Measurements from ENCODE around the gene ATP13A5.

ATP13A5 gene

DNA sequence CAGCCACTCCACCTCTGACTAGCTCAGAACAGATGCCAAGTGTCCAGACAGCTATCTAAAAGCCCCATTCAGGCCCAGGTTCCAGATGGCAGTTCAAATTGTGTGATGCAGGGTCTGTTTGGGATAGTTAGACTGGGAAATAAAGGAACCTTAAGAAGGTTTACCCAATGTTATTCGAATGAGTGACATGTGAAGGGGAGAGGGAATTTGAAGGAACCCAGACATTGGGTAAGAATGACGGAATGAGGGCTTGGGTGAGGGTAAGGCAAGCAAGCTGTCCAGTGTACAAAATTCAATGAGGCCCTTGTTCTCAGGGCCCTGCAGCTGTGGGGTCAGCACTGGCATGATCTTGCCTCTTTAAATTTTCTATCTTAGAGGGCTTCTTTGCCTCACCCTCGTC, 34.1 kb downstream of the ATP13A5 start:
- no peak for DNase-seq

DNA sequence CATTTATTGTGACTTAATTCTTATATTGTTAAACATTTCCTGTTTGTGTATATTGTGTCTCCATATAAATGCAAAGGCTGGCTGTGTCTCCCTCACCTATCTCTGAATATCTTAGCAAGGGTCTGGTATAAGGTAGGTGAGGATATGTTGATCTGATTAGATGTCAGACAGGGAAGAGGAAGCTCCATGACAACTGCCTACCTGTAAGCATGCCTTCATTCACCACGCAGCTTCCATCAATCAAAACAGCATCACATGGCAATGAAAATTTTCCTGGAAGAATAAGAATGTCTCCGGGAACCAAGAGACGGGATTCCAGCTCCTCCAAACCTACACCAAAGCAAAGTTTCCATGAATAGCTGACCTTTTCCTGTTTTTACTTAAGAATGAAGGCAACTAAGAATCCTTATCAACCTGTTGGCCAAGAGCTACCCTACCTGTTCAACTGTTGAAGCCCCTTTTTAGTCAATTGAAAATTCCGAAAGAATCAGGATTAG, 34.8 kb downstream of the ATP13A5 start:
- DNase-seq: no peak

DNA sequence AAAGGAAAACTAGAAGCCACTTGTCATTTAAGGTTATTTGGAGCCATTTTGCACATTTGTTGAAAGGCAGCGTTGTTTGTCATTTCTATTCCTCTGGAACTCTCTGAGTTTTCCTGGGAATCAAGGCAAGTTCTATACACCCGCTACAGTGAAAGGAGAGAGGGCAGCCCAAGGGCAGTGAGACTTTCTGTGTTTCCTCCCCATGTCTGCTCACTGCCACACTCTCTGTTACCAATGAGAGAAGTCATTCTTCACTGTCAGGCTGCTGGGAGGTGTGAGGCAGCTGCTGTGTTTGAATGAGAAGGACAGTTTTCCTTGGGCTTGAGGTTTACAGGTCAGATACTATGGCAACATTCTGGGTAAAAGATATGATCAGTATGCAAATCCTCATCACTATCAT, 36.0 kb downstream of the ATP13A5 start:
- DNase-seq: no peak

- DNase-seq: no peak
These were observed 43.5 kb downstream of the ATP13A5 start for GRCh38 chr3:193335031-193335430.

DNA sequence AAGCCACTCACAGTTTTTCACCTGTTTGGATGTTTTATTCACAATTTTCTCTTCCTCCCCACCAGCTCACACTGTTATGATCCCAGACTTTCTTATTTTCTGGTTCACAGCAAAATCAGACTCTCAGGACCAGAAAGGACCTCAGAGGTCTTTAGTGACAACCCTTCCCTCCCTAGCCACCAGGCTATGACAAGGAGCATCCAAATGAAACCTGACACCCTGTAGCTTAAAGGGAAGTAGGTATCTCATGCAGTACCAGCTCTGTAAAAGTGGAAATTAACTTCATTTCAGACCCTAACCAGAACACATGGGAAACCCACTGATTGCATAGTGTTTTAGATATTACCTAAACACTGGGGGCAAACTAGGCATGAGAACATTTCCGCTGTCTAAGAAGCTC, 45.3 kb downstream of the ATP13A5 start:
- no peak for DNase-seq

DNA sequence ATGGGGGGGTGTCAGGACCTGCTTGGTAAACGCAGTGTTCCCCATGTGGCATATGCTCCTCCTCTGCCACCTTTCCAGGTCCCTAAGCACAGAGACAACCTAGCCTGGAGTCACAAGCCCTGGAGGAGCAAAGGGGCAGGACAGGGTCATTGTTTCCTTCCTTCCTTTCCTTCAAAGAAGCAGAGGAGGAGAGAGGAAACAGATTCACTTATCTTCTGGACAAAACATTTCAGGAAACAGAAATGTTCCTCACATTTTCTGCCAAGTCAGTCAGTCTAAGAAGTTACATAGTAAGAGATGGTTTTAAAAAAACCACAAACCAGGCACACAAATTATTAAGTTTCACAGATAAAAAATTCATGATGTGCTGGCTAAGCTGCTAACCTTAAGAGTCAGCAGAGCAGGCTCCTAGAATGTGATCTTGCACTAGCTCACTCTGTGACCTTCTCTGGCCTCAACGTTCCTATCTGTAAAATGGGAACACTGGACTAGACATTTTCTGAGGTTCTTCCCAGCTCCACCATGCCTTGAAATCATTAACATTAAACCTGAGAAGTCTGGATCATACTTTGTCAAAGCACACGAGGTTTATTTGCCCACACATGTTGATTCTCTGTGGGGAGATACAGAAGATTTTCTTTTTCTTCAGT, 47.9 kb downstream of the ATP13A5 start:
- no peak for DNase-seq

GRCh38 chr3:193317682-193318300, 60.8 kb downstream of the ATP13A5 start:
- DNase-seq: no peak

DNA sequence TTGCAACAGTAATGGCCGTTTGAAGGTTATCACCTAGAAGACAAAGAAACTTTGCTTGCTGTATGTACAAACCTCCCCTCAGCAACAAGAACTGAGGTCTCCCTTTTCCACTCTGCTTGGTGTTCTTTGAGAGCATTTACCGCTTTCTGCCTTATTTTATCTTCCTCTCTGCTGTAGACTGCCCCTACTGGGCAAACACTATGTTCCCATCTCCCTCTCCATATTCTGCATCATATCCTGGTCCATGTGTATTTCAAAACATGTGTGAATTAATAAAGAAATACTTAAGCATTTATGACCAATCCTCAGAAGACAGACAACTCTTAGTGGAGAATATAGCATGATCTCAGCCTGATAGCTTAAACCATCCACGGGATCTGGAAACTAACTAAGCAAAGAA, 64.4 kb downstream of the ATP13A5 start:
- DNase-seq: no peak

DNA sequence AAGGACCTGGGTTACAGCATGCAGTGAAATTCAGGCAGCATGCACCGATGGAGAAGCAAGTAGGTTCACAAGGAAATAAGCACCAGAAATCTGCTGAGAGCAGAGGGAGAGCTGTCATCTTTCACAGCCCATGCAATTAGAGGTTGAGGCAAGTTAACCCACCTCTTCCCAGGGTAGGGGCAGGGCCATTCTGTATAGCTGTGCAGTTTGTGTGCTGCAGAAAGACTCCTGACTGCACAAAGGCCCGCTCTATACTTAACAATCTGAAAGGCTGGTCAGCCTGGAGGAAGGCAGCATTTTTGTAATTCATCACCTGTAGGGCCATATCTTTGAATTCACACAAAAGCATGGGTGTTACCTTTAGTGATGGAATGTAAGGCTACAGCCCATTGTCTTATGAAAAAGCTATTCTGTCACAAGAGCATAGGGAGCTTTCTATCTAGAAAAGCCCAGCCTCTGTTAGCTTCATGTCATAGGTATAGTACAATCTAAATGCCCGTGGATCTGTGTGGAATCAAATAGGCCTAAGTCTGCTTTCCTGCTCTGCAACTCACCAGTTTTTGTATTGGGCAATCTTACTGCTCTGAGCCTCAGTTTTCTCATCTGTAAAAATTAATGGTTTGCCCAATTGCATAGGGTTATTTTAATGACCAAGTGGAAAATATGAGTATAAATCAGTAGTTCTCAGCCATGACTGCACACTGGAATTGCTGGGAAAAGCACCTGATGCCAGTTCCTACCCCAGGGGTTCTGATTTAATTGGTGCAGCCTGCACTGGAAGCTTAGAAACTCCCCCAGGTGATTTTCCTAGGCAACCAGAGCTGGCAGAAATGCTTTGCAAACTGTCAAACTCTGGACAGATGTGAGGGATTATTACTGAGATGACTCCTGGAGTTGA, 65.2 kb downstream of the ATP13A5 start:
- DNase-seq: no peak

DNA sequence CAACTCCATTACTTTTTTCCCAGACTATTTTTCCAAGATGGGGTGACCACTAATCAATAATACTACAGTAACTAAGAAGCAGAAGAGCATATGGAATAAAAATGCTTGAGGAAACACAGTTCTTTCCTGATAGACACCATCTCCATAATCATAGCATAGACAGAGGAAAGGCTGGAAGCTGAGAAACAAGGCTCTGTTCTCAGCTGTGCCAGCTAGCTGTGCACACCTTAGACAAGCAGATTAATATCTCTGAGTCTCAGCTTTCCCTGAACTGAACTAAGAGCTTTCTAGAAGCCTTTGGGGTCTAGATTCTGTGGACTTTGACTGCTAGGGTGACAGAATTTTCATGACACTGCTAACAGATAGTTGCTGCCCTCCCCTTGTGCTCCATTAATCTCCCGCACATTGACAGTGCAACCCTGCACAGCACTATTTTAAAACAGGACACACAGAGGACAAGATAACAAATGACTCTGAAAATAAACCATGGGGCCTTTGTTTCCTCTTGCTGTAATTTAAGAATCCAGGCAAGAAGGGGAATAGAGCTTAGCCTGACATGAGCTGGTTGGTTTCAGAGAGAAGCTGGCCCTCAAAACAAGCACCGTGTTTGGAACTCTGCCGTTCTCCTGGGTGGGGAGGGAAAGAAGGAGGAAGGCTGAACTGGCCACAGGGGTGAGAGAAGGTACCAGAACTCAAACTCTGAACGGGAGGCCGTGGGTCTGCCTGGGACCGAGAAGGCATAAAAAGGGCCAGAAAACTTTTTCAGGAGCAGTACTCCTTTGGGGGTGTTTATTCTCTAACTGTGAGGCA, 67.4 kb downstream of the ATP13A5 start:
- no peak for DNase-seq

DNA sequence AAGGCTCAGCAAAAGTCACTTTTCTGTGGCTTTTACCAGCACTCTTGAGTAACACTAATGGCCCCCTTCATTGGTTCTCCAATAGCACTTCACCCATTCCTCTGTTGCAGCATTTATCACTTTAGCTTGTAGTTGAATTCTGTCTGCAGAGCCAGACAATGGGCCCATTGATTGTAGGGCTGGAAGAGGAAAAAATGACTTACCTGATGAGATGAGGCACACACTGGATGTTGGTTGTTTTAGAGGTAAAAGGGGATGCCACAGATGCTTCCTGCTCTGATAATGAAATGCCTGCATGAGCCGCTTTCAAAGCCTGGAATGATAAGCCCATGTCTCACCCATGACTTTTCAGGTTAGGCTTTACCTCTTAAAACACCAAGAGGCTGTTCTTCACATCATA, 73.2 kb downstream of the ATP13A5 start:
- no peak for DNase-seq

DNA sequence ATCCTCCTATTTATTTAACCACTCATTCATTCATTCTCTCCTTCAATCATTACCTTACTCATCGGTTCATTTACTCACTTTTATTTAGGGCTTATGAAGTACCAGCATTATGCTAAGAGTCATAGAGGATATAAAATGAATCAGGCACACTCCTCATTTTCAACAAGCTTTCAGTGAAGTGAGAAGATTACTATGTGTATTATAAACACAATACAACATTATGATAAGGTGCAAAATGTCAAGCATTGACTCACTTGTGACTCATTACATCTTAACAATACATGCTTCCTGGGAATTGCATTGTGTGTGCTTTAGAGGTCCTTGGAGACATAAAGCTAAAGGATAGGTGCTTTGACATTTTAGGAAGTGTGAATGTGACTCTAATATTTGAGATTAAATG, 77.1 kb downstream of the ATP13A5 start:
- DNase-seq: no peak

DNA sequence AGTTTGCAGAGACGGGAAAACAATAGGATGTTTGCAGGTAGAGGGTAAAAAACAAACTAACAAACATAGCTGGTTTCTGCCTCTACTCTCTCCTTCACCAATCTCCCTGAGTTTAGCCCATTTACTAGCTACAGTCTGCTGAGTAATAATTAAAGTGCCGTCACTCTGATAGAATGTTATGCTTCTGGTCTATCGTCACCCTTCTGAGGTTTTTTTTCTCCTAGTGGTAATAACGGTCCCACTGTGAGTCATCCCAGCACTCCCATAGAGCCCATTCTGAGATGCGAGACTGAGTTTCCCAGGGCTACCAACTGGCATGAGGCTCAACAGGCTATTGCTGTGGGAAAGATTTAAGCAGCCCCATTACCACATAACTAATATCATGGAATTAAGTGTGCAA, 81.1 kb downstream of the ATP13A5 start:
- no peak for DNase-seq

GRCh38 chr3:193295985-193296384, 82.6 kb downstream of the ATP13A5 start:
- DNase-seq: no peak

DNA sequence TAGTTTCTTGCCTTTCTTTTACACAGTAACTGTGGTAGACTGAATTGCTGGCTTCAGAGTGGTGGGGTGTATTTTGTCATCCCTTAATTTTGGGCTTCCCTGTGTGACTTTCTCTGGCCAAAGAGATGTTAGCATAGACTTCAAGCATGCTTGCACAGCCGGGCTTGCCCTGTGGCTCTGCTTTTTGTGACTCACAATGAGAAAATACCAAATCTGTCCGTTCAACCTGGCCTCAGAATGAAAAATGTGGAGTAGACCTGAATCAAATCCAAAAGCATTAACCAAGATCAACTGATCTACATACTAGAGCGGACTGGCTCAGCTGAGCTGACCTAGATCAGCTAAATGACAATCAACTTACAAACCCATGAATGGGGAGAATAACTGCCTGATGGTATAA, 86.2 kb downstream of the ATP13A5 start:
- DNase-seq: no peak

DNA sequence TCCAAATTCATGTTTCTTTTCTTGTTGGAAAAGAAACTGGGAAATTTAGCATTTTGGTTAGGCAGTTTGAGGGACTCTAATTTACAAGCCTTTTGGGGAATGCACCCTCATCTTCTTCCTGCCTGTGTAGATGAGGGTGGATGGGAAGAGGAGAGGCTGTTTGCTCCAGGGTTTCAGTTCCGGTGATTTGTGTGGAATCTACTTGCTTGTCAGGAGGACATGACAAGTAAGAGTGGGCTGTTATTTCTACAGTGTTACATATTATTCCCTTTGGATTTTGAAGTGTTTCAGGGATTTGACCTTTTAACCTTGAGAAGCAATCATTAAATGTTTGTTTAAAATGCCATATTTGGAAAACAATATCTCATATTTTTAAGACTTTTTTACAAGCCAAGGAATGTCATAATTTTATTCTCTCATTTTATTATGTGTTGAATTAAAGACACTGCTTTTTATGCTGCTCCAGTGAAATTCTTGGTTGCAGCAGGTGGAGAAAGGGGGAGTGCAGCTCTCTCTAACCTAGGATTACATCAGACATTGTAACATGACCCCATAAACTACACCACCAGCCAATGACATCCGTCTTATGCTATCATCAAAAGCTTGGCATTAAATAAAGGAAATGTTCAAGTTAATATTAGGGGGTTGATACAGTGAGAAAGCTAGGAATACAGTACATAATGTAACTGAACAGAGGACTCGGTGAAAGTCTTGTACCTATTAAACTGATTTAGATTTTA, 107.3 kb downstream of the ATP13A5 start:
- DNase-seq: no peak

DNA sequence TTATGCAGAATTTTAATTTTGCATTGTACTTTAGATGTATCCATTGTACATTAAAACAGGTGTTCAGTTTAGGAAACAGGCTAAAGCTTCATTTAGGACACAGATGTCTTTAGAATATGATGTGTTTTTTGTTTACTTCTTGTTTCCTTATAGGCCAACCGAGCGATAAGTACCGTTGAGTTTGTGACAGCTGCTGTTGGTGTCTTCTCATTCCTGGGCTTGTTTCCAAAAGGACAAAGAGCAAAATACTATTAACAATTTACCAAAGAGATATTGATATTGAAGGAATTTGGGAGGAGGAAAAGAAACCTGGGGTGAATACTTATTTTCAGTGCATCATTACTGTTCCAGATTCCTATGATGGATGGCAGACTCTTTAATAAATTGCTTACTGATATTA, 108.1 kb downstream of the ATP13A5 start:
- DNase-seq: no peak

GRCh38 chr3:193269343-193270028, 109.1 kb downstream of the ATP13A5 start:
- DNase-seq: no peak

DNA sequence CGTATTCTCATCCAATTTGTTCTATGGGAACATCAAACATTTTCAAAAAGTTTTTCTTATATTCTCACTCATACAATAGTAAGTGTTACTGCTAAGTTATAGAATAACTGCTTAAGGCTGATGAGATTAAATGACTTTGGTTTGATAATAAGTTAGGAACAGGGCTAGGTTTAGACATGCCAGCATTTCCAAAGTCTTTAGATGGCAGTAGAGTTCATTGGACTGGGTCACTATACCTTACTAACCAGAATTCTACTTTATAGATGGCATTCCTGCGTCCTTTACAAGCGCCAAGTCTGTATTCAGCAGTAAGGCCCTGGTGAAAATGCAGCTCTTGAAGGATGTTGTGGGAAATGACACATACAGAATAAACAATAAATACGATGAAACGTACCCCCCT, 115.8 kb downstream of the ATP13A5 start:
- no peak for DNase-seq

DNA sequence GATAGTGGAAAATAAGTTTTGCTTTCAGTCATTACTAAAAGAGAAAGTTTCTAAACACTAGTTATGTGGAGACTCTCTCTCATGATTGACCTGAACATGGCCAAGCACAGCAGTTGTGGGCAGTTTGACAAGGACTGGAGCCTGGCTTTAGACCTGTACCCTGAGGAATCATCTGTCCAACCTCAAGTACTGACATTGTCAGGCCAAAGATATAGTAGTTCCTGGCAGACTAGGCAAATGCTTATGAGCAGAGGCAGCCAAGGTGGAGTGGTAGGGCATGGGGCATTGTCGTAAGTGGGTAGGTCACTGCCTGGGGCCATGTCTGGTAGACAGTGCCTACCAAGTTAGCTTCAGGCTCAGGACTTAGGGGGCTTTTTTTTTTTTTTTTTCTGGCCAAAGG, 116.6 kb downstream of the ATP13A5 start:
- no peak for DNase-seq

GRCh38 chr3:193253986-193254660, 124.4 kb downstream of the ATP13A5 start:
- DNase-seq: no peak

Data from stimulated activated CD4-positive, alpha-beta T cell treated with anti-CD3 and anti-CD28 coated beads, Interleukin-15, amount 100 ng/mL, for 24 hours (primary cell).